Measurements from ENCODE around the gene SERINC5. TPM values are rescaled to one million over a fixed set of nuclear protein-coding genes. Genes with fewer than 3 reads are reported as not detected.

SERINC5 gene
- total RNA-seq, 4 donors from 2014 or later = 19.5 to 32.8 (median 25.6) TPM

DNA sequence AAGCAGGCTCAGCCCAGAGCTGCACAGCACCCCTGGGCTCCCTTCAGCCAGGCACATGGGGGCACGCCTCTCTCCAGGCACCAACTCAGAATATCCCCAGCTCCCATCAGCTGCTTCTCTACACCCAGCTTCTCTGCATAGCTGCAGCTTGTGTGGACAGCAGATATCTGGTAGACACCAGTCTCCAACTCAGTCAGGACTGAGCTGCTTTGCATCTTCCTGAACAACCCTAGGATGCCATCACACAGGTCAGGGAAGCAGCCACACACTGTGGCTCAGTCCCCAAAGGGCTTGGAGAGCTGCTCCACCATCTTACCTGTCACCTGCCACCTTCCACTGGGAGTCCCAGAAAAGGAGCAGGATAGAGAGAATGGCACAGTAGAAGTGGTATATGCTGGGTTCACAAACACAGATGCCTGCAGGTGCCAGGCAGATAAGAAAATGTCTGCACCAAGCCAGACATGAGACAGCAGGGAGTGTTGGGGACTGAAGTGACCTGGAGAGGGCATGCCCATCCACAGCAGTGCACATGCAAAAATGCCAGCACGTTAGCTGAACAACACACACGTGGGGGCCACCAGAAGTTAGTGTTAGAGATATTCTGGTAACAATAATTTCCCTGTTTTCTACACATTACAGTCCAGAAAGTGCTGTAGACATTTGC is 178.7 kb downstream of the SERINC5 start:
- TF ChIP-seq, protein P1, sequence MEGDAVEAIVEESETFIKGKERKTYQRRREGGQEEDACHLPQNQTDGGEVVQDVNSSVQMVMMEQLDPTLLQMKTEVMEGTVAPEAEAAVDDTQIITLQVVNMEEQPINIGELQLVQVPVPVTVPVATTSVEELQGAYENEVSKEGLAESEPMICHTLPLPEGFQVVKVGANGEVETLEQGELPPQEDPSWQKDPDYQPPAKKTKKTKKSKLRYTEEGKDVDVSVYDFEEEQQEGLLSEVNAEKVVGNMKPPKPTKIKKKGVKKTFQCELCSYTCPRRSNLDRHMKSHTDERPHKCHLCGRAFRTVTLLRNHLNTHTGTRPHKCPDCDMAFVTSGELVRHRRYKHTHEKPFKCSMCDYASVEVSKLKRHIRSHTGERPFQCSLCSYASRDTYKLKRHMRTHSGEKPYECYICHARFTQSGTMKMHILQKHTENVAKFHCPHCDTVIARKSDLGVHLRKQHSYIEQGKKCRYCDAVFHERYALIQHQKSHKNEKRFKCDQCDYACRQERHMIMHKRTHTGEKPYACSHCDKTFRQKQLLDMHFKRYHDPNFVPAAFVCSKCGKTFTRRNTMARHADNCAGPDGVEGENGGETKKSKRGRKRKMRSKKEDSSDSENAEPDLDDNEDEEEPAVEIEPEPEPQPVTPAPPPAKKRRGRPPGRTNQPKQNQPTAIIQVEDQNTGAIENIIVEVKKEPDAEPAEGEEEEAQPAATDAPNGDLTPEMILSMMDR (IDR thresholded peaks at IDR 0.05) = no peak
- DNase-seq (ENCODE audit: low spot score) (no peak), ATAC-seq (ENCODE audit: low FRiP score) (no peak)

DNA sequence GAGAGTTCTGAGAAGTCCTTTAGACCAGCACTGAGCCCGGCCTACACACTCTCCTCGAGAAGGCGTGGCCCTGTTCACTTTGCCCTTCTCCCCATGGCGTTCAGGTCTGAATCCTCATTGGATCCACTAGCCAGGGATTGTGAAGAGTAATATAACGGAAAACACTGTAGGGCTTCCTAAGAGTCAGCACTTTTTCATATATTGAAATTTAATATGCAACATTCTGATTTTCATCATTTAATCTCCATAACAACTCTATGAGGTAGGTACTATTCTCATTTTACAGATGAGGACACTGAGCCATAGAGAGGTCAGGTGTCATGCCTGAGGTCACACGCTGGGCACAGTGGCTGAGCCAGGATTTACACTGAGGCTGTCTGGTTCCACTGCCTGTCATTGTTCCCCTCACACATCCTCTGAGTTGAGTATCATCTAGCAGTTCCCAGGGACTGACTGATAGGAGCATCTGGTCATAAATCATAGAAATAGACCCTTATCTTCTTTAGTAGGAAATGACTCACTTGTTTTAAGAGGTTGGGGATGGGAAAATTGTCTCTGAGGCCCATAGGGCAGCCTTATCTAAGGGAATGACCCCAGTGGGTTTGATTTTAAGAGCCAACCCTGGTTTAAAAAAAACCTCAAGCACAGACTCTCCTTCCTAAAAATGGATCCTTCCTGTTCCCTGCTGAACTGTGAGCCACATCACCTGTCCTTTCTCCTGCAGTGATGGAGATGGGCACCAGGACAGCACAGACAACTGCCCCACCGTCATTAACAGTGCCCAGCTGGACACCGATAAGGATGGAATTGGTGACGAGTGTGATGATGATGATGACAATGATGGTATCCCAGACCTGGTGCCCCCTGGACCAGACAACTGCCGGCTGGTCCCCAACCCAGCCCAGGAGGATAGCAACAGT is 179.5 kb downstream of the SERINC5 start:
- DNase-seq (ENCODE audit: low spot score) = no peak
- TF ChIP-seq, protein P1 (IDR thresholded peaks at IDR 0.05) = no peak
- no peak for ATAC-seq (ENCODE audit: low FRiP score)

DNA sequence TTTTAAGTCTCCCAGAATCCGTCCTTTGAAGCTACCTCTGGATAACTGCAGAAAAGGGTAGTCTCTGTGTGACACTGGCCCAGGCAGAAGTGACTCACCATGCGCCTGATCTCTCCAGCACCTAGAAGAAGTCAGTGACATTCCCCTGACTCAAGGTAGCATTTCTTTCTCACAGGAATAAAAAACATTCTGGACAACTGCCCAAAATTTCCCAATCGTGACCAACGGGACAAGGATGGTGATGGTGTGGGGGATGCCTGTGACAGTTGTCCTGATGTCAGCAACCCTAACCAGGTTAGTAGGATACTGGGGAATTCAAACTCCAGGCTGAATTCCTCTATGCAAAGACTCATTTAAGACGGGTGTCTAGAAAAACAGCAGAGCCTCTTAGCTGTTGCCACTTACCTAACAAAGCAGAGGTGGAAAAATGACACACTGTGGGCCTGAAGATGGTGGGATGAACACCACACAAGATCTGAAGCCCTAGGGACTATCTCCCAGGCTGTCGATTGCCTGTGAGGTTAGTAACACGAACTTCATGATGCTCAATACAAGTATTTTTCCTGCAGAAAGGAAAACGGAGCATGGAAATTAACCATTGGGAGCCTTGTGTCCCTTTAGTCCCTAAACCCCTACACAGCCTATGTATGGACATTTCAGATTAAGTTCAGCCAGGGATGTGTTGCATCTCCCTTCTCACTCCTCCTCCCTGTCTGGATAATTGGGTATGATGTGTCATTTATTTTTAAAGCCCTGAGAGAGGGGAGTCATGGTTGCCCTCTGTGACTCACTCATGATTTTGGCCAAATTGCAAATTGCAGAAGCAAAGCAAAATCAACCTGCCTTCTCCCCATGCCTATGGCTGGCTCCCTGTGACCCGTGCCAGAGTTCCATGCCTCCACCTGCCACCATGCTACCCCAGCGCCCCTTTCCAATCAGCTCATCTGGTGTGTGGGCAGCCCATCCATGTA is 183.5 kb downstream of the SERINC5 start:
- ATAC-seq (ENCODE audit: low FRiP score) (no peak), DNase-seq (ENCODE audit: low spot score) (no peak)
- TF ChIP-seq, protein P1 (IDR thresholded peaks at IDR 0.05) = no peak

DNA sequence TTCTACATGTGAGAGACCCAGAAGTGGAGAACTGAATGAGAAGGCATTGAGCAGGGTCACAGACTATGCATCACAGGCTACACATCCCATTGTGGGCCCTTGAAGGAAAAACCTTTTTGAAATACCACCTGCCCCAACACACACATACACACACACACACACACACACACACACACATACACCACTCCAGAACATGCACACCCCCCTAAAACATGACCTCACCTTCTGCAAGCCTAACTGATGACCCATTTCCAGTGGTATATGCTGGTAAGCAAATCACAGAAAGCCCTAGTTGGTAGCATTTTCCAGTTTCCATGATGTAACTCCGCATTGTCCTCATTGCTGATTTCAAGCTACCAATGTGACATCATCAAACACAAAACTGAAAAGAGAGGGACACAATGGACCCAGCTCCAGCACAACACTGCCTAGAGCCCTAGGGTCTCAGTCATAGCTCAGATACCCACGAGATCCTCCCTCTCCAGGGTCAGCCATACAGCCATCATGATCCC is 184.3 kb downstream of the SERINC5 start:
- TF ChIP-seq, protein P1 (IDR thresholded peaks at IDR 0.05) = no peak
- ATAC-seq (ENCODE audit: low FRiP score) (no peak), DNase-seq (ENCODE audit: low spot score) (no peak)

DNA sequence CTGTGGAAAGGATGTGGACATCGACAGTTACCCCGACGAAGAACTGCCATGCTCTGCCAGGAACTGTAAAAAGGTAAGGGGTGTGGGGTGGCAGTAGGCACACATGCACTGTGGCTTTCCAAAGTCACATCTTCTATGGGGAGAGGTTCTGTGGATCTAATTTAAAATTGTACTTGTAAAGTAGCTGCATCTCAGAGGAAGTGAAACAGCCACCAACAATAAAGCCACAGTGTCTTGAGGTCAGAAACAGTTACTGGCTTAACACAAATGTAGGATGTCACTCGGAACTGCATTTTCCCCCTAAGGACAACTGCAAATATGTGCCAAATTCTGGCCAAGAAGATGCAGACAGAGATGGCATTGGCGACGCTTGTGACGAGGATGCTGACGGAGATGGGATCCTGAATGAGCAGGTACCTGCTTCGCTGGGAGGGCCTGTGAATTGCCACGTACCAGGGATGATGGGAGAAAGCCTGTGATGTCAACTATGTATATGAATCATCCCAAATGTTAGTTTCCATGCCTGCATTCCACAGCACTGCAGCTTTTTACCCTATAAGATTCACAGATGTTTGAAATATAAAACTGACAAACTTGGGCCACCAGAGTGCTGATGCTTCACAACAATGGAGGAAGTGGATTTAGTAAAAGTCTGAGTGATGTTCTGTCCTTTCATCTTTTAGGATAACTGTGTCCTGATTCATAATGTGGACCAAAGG is 185.4 kb downstream of the SERINC5 start:
- ATAC-seq (ENCODE audit: low FRiP score) = no peak
- TF ChIP-seq, protein P1 (IDR thresholded peaks at IDR 0.05) = no peak
- no peak for DNase-seq (ENCODE audit: low spot score)

DNA sequence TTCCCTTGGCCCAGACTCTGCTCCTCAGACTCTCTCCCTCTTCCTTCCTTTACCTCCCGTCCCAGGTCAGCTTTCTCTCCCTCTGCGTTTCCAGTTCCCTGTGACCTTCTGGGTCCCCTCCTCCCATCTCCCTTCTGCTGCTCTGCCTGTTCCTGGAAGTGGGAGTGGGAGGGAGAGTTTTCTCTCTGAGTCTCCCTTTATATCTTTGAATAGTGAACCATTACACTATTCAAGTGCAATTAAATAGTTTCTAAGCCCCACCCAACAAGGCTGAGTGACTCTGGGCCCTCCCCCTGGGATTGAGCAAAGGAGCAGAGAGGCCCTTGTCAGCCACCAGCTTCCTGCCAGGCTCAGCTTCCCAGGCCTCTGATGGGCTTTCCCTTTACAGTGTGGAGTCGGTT is 185.9 kb downstream of the SERINC5 start:
- TF ChIP-seq, protein P1 (IDR thresholded peaks at IDR 0.05) = no peak
- DNase-seq (ENCODE audit: low spot score) (no peak), ATAC-seq (ENCODE audit: low FRiP score) (peak; percentile 54)

Data from omental fat pad (tissue), 4 donors.